GM23338 (cell line): ENCODE data around the gene COLEC12.

ENCODE experiments used
- TF ChIP-seq, protein P1 (sequence below), 2 experiments: fragments of 200-600 bp in 1 of 2; sonication (generic) in 1 of 2; conservative IDR thresholded peaks; 2 replicates each; pipeline versions ENCODE4 v1.5.1 to v1.6.1; 2016 to 2017; ENCODE audit warnings: antibody characterized with exemption in 2 of 2, low read depth in 2 of 2, mild to moderate bottlenecking in 2 of 2, moderate library complexity in 1 of 2
- TF ChIP-seq, protein P2 (sequence below): IDR thresholded peaks from one replicate; pipeline ENCODE4 v1.6.1; 2018; ENCODE audit warnings: antibody characterized with exemption; ENCODE audit not compliant: unreplicated experiment

DNA sequence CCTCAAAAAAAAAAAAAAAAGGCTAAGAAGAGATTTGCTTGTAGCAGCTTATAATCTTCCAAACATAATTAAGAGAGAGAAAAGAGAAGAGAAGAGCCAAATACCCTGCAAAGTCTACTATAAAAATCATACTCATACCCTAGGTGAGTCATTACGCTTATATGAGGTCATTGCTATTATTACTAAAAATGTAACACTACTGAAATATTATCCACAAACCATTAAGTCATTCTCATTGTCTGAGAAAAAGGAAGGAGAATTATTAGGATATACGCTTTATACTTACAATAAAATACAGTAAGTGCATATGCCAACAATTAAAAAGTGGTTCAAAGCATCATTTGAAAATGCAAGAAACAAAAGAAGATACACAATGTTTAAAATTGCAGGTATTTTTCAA, 66.5 kb downstream of the COLEC12 start:
- TF ChIP-seq, protein P1, sequence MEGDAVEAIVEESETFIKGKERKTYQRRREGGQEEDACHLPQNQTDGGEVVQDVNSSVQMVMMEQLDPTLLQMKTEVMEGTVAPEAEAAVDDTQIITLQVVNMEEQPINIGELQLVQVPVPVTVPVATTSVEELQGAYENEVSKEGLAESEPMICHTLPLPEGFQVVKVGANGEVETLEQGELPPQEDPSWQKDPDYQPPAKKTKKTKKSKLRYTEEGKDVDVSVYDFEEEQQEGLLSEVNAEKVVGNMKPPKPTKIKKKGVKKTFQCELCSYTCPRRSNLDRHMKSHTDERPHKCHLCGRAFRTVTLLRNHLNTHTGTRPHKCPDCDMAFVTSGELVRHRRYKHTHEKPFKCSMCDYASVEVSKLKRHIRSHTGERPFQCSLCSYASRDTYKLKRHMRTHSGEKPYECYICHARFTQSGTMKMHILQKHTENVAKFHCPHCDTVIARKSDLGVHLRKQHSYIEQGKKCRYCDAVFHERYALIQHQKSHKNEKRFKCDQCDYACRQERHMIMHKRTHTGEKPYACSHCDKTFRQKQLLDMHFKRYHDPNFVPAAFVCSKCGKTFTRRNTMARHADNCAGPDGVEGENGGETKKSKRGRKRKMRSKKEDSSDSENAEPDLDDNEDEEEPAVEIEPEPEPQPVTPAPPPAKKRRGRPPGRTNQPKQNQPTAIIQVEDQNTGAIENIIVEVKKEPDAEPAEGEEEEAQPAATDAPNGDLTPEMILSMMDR (conservative IDR thresholded peaks at IDR 0.05; ENCODE audit: low read depth in 2 of 2), result no peak
- TF ChIP-seq, protein P2, sequence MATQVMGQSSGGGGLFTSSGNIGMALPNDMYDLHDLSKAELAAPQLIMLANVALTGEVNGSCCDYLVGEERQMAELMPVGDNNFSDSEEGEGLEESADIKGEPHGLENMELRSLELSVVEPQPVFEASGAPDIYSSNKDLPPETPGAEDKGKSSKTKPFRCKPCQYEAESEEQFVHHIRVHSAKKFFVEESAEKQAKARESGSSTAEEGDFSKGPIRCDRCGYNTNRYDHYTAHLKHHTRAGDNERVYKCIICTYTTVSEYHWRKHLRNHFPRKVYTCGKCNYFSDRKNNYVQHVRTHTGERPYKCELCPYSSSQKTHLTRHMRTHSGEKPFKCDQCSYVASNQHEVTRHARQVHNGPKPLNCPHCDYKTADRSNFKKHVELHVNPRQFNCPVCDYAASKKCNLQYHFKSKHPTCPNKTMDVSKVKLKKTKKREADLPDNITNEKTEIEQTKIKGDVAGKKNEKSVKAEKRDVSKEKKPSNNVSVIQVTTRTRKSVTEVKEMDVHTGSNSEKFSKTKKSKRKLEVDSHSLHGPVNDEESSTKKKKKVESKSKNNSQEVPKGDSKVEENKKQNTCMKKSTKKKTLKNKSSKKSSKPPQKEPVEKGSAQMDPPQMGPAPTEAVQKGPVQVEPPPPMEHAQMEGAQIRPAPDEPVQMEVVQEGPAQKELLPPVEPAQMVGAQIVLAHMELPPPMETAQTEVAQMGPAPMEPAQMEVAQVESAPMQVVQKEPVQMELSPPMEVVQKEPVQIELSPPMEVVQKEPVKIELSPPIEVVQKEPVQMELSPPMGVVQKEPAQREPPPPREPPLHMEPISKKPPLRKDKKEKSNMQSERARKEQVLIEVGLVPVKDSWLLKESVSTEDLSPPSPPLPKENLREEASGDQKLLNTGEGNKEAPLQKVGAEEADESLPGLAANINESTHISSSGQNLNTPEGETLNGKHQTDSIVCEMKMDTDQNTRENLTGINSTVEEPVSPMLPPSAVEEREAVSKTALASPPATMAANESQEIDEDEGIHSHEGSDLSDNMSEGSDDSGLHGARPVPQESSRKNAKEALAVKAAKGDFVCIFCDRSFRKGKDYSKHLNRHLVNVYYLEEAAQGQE, result no peak
